Measurements from ENCODE around the gene NFIA. TPM values are rescaled to one million over a fixed set of nuclear protein-coding genes. Genes with fewer than 3 reads are reported as not detected.

The NFIA gene
- total and polyA plus RNA-seq, 10 of the 15 experiments (the other 5 are each of a cell fraction or from before 2014, with no cell fraction given), result 0.10 to 0.16 TPM; not detected in 8

DNA sequence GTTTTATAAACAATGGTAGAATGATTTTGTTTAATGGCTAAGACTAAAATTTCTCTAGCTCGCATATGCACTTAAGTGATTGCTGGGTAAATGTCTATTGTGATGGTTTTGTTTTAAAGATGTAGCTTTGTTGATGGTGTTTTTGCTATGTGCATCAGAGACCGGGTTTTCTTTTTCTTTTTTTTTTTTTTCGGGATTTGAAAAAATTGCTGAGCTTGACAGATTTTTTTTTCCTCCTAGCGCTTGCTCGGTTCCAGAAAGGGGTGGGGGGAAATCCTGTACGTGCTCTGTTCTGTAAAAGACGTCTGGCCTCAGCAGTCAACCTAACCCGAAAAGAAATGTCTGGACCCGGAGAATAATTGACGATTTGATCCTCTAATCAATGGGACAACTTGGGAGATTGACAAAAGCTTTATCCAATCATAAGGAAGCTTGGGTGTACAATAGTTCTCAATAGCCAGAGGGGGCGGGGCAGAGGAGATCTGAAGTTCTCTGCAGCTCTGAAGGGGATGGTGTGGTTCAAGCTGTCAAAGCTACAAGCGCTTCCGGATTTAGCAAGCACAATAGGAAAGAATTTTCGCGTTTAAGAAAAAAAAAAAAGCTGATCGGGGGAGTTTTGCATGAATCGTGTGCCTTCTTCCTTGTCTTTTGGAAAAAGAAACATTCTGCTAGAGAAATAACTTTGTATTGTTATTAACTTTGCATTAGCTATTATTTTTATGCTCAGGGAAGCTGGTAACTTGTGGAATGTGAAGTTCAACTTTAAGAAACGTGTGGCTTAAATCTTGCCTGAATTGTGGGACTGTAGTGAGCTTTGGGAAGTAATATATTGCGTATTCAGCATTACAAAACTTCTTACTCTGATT lies 4.5 kb upstream of the NFIA start (continued):
- peak; percentile 77 for TF ChIP-seq CEBPZ (IDR thresholded peaks at IDR 0.05; ENCODE audit: low read depth, low read length)
- TF ChIP-seq RUNX3 (IDR thresholded peaks at IDR 0.05; ENCODE audit: low read length), result no peak
- TF ChIP-seq BCLAF1 (IDR thresholded peaks at IDR 0.05), result no peak
- no peak; the same call in 1 of the 2 replicates for TF ChIP-seq ZNF384 (IDR thresholded peaks at IDR 0.05; ENCODE audit: borderline replicate concordance, low read depth, low read length)
- TF ChIP-seq, protein P1, sequence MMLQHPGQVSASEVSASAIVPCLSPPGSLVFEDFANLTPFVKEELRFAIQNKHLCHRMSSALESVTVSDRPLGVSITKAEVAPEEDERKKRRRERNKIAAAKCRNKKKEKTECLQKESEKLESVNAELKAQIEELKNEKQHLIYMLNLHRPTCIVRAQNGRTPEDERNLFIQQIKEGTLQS (IDR thresholded peaks at IDR 0.05; ENCODE audit: borderline replicate concordance, extremely low read depth, low read depth, low read length), result no peak
- TF ChIP-seq SP1 (IDR thresholded peaks at IDR 0.05; ENCODE audit: low read depth, low read length), result peak; percentile 73
- no peak for TF ChIP-seq CREB1 (IDR thresholded peaks at IDR 0.05; ENCODE audit: low read depth)
- no peak for TF ChIP-seq NFXL1 (IDR thresholded peaks at IDR 0.05; ENCODE audit: borderline replicate concordance)
- no peak for TF ChIP-seq RB1 (IDR thresholded peaks at IDR 0.05; ENCODE audit: borderline replicate concordance)
- TF ChIP-seq, protein P2, sequence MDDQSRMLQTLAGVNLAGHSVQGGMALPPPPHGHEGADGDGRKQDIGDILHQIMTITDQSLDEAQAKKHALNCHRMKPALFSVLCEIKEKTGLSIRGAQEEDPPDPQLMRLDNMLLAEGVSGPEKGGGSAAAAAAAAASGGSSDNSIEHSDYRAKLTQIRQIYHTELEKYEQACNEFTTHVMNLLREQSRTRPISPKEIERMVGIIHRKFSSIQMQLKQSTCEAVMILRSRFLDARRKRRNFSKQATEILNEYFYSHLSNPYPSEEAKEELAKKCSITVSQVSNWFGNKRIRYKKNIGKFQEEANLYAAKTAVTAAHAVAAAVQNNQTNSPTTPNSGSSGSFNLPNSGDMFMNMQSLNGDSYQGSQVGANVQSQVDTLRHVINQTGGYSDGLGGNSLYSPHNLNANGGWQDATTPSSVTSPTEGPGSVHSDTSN (IDR thresholded peaks at IDR 0.05; ENCODE audit: insufficient replicate concordance, low read depth, low read length), result peak; percentile 87
- TF ChIP-seq USF1 (IDR thresholded peaks at IDR 0.05; ENCODE audit: borderline replicate concordance, extremely low read length, insufficient read depth, low read depth, low read length), result no peak
- no peak for TF ChIP-seq EP300 (IDR thresholded peaks at IDR 0.05; ENCODE audit: borderline replicate concordance in 1 of 2, control insufficient read depth in 1 of 2, low read depth in 2 of 2, low read length in 2 of 2)
- TF ChIP-seq ZBTB40 (IDR thresholded peaks at IDR 0.05; ENCODE audit: borderline replicate concordance), result no peak

Measured in GM12878 (cell line).